Cerebellar cortex (tissue), 1 donor: ENCODE data around the gene COG5.

Experiments used
- DNase-seq: peaks from one replicate; pipeline ENCODE4 v3.0.0-alpha.2; 2015; ENCODE audit warnings: low spot score

The COG5 gene

DNA sequence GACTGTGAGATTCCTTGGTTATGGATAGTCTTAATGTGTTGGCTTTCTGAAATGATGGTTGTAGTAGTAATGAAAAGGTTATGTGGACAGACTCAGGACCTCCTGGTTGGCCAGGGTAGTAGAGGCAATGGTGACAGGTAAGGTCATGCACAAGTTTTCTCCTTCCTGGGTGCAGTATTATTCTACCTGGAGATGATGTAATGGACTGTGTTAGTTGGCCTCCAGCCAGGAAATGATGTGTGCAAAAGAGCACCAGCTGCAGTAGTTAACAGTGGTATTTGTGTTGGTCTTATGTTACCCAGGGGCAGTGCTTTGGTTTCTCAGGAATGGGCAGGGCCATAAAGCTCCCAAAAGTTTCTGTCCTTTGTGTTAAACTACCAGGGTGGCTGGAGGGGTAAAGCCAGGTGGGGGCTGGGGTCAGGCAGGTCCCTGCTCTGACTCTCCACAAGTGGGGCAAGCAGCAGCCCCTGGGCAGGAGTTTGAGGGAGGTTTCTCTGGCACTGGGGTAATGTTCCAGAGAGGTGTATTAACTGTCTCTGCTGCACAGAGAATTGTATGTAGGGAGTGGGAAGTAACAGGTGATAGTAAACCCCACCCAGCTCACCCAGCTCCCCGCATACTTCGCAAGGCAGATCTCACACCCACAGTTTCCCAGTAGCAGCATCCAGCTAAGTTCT, 57.6 kb downstream of the COG5 start:
- no peak for DNase-seq

DNA sequence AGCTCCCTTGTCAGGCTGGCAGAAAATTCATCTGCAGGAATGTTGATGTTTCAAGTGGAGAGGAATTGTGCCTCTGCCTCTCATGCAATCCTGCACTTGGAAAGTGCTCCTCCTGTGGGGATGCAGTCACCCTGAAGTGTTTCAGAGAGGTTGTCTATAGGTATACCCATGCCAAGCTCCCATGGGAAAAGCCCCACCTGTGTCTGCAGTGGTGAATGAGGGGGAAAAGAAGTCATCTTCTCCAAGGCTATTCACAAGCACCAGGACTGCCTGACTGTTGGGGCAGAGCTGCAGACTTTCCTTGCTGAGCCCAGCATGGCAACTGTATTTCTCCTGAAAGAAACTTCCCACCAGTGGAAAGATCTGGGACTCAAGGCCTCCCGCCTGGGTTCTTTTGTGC, 58.4 kb downstream of the COG5 start:
- no peak for DNase-seq

DNA sequence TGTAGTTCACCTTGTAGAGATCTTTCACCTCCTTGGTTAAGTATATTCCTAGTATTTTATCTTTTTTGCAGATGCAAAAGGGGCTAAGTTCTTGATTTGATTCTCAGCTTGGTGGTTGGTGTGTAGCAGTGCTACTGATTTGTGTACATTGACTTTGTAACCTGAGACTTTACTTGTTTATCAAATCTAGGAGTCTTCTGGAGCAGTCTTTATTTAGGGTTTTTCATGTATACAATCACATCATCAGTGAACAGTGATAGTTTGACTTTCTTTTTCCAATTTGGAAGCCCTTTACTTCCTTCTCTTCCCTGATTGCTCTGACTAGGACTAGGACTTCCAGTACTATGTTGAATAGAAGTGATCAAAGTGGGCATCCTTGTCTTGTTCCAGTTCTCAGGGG, 60.0 kb downstream of the COG5 start:
- no peak for DNase-seq

DNA sequence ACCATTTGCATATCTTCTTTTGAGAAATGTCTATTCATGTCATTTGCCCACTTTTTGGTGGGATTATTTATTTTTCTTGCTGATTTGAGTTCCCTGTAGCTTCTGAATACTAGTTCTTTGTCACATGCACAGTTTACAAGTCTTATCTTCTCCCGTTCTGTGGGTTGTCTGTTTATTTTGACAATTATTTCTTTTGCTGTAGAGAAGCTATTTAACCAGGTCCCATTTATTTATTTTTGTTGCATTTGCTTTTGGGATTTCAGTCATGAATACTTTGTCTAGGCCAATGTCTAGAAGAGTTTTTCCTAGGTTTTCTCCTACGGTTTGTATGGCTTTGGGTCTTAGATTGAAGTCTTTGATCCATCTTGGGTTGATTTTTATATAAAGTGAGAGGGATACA, 60.9 kb downstream of the COG5 start:
- no peak for DNase-seq

DNA sequence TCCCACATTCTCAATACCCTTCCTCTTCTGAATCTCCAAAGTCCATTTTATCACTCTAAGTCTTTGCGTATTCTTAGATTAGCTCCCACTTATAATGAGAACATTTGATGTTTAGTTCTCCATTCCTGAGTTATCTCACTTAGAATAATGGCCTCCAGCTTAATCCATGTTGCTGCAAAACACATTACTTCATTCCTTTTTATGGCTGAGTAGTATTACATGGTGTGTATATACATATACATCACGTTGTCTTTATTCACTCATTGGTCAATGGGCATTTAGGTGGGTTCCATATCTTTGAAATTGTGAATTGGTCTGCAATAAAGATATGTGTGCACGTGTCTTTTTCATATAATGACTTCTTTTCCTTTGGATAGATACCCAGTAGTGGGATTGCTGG, 61.6 kb downstream of the COG5 start:
- DNase-seq: no peak

DNA sequence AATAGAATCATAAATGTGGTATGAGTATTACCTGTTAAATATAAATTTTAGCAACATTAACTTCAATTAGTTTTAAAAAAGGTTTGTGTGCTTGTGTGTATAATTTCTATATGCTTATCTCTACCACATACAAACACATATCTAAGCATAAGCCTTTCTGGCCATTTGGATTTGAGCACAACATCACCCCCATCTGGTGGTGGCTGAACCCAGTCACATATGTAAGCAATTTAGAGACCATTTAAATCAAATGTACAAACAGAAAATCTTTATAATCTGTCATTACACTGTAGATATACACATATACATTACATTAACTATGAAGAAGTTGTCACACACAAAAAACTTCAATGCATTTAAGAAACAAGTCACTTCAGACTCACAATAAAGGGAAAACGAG, 62.1 kb downstream of the COG5 start:
- DNase-seq: peak; percentile 53

DNA sequence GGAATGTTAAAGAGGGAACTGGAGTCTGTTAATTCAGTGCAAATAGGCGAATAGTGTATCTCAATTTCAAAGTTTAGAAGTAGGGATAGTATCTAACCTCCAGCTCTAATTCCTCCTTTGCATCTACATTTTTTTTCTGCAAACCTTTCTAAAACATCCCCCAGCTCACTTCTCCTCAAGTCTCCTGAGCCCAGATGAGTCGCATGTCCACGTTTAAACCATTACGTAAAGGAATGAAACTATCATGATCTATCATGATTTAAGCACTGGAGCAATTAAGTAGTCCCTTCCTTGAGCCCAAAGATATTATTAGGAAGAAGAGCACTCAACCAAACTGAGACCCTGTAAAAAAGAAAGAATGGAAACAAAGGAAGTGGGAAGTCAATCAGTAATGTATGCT, 64.0 kb downstream of the COG5 start:
- DNase-seq: no peak

DNA sequence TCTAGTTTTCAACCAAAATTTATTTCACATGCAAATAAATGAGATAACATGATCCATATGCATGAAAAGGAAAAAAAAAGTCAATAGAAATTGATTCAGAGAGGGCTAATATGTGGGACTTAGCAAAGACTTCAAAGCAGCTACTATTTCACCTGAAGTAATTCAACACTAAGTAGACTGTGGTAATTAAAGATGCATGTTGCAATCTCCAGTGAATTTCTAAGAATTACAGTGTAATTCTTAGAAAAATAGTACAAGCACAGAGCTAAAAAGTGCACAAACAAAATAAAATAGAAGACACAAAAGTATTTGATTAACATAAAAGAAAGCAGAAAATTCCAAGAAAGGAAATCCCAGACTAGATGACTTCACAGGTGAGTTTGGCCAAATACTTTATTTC, 68.2 kb downstream of the COG5 start:
- DNase-seq: no peak

DNA sequence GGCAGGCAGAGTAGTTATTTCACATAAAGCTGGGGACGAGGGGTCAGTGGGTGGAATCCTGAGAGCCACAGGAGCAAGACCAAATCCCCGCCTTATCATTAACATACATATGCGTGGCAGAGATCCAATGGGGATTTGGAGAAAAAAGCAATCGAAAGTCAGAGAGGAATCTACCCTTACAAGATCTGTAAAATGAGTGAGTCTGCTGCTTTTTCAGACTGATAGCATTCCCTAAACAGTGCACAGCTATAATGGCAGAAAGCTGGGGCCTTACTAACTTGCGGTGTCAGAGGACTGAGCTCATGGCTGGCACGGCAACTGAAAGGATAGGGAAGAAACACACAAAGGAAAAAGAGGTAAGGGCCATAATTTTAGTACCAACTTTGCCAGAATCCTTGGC, 68.8 kb downstream of the COG5 start:
- no peak for DNase-seq

DNA sequence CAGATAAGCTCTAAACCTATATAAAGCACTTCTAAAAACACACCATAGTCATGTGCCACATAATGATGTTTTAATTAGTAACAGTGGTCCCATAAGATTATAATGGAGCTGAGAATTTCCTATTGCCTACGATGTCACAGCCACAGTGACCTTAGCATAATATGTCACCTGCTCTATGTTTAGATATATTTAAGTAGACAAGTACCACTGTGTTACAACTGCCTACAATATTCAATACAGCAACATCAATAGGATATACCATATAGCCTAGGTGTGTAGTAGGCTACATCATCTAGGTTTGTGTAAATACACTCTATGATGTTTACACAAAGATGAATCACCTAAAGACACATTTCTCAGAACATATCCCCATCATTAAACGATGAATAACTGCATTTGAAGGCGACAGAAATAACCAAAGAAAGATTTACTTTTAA, 69.4 kb downstream of the COG5 start:
- DNase-seq: no peak

DNA sequence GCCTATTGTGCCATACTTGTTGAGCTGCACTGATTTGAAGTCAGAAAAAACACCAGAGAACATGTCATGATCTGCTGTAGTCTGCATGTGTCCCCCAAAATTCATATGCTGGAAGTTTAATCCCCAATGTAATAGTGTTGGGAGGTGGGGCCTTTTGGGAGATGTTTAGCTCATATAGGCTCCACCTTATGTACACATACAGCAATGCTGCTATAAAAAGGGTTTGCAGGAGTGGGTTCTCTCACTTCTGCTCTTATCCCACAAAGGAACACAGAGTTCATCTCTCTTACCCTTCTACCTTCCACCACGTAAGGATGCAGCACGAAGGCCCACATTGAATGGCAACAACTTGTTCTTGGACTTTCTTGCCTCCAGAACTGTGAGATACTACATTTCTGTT, 70.8 kb downstream of the COG5 start:
- no peak for DNase-seq

DNA sequence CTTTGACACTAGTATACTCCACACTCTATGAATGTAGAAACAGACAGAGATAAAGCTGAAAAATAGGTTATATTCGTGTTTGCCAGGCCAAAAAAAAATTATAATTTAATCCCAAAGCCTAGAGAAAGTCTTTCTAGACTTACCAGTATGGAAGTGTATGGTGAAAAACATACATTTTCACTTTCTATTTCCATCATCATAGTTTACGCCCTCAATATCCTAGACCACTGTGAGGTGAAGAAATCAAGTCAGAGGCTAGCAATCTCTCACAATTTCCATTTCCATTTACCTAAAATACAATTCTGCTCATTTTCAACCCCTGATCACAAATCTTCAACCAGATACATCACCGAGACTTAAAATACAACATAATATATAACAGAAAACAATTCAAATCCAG, 77.7 kb downstream of the COG5 start:
- no peak for DNase-seq

DNA sequence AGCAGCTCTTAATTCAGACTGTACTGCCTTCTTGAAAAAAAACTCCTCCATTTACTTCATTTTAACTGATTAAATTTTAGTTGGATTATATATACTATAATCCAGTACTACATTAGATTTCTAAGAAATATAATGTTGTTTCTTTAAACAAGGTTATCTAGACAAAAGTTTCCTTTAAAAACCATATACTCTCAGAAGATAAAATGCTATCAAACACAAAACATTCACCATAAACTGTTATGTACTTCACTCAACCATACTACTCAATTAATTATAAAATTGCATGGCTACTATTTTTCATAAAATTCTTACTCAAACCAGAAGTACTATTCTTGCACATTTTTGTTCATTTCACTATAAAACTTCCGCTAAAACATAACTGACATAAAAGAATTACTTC, 81.1 kb downstream of the COG5 start:
- DNase-seq: no peak

DNA sequence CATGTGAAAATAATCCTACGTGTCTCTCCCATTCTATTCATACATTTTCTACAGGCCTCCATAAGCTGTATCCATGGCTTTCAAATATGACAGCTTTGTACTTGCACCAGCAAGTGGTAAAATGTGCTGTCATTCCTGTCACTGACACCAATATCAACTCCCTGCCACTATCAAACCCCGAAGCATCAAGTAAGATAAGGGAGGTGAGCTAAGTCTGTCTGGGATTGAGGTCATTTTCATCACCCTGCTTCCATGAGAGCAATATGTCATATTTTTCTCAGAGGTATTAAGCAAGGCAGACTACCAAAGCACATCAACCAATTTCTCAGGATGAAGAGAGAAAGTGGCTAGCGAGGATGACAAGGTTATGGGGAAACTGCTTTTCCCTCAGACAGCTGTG, 82.8 kb downstream of the COG5 start:
- no peak for DNase-seq

DNA sequence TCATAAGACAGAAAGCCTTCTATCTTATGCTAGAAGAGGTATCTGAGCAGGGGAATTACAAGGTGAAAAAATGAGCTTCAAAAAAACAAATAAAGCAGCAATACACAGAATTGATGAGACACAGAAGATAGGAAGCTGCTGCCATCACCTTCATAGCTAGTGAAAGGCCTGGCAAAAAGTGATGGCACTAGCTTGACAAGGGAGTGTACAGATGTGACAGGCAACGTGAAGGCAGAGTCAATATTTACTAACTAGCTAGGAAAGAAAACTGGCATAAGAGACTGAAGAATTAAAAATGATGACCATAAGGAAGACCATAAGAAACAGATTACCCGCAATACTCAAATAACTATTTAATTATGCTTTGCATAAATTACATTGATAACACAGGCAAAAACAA, 84.4 kb downstream of the COG5 start:
- DNase-seq: no peak

DNA sequence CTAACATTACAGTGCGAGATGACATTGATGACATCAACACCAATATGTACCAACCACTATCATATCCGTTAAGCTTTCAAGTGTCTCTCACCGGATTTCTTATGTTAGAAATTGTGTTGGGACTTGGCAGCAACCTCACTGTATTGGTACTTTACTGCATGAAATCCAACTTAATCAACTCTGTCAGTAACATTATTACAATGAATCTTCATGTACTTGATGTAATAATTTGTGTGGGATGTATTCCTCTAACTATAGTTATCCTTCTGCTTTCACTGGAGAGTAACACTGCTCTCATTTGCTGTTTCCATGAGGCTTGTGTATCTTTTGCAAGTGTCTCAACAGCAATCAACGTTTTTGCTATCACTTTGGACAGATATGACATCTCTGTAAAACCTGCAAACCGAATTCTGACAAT, 89.6 kb downstream of the COG5 start:
- DNase-seq: peak; percentile 67

DNA sequence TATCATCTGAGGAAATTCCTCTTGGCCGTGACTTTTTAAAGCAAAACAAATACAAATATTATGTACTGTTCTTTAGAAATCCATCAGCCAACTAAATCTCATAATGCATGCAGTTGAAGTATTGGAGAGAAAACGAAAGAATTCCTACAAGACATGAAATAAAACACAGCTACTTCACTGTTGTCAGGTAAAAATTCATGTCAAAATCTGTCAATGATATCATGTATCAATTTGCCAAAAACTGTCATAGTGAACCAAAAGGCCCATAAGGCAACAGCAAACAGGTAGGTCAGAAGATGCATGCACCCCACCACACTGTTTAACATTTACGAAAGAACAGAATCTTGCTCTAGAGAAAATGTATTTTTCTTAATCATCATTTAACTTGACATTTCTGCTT, 91.6 kb downstream of the COG5 start:
- peak; percentile 62 for DNase-seq

DNA sequence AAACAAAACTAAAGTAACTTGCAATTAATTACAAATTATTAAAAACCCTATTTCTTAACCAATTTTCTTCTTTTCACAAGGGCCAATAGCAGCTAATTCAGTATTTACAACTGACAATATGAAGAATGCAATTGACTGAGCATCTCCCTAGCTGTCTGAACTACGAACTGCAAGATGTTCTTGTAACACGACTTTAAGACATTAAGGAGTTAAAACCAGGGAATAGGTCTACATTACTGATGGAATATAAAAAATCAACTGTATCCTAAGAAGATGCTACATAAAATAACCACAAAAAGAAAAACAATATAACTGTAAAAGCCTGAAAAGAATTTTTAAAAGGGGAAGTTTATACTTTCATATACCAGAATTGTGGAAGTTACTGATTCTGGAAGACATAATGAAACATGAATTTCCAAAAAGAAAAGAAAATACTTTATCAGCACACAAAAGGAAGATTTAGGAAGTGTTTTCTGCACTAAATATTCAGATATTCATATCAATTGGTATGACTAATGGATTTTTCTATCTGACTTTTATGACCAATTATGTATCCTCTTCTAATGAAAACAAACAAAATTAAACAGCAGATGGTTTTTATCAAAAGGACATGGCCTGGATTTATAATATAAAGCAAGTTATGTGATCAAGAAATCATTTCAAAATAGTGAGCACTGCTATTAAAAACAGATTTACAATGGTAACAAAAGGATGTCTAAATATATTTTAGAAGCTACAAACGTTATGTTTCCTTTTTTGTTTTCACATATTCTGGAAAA, 92.2 kb downstream of the COG5 start:
- DNase-seq: peak; percentile 80

DNA sequence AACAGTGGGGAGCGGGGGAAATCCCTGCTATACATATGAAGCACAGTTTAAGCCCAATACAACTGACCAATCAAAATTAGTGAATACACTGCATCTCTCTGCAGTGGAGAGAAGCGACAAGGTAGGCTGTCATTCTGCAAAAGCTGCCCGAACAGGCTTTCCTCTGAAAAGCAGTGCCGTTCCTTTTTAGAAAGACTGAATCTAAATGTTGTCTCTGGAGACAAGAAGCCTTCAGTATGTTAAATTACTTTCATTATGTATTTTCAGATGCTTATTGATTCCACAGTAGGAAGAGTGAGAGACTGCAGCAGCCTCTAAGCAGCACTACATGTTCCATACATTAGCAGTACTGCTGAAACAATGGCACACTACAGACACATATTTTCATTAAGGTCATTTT, 93.8 kb downstream of the COG5 start, which contains the start of gene GPR22:
Gene GPR22, plus strand, starts transcription at position 129 of the 400 bp plus-strand sequence. CDS start 4,004 bp downstream, outside the sequence.
- DNase-seq: peak; percentile 89

DNA sequence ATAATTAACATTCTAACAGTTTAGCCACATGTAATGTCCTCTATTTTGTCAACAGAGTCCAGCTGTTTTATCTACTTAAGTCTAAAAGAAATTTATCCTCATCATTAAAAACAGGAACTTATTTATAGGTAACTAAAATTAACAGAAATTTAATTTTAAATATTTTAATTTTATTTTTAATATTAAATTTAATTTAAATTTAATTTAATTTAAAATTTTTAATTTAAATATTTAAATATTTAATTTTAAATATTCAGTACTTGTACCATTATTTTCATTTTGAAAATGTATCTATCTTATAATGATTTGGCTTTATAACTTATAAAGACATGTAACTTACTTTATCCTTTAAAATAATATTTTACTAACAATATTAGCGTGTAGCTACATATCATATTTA, 94.9 kb downstream of the COG5 start:
- DNase-seq: no peak

DNA sequence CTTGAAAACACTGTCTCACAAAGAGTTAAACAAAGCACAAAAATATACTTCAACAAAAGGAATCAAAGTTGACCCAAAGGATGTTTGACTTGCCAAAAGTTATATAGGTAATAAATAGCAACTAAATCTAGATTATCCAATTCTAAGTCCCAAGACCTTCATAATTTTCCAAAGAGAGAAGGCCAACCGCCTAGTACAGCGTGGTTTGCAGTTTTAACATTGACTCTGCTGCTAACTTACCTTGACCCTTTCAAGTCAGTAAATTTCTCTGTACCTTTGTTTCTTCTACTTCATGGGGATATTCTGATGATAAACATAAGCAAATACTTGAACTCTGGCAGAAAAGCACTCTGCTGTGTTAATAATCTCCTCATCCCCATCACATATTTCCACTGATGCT, 95.7 kb downstream of the COG5 start:
- DNase-seq: peak; percentile 35

DNA sequence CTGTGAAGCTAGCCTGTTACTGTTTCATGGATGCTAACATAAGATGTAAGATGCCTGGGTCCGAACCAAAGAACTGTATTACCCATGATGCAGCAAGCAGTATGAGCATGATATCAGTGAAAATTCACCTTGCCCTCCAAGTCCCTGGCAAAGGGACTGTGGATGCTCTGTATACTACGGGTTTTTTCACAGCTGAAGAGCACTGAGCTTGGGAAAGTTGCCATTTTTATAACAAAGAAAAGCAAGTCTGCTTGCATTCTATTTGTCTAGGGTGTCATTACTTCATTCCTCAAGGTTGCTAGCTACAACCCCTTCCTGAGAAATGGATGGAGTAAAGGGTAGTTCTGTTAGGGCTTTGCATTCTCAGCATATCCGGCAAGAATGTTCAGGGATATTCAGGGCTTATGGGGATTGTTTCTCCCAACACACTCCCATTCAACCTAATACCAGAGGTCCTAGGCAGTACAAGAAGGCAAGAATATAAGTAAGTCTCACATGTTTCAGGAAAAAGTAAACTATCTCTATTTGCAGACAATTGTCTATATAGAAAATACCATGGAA, 99.0 kb downstream of the COG5 start:
- DNase-seq: peak; percentile 68
